Measurements from ENCODE around the gene RNASE12.

DNA sequence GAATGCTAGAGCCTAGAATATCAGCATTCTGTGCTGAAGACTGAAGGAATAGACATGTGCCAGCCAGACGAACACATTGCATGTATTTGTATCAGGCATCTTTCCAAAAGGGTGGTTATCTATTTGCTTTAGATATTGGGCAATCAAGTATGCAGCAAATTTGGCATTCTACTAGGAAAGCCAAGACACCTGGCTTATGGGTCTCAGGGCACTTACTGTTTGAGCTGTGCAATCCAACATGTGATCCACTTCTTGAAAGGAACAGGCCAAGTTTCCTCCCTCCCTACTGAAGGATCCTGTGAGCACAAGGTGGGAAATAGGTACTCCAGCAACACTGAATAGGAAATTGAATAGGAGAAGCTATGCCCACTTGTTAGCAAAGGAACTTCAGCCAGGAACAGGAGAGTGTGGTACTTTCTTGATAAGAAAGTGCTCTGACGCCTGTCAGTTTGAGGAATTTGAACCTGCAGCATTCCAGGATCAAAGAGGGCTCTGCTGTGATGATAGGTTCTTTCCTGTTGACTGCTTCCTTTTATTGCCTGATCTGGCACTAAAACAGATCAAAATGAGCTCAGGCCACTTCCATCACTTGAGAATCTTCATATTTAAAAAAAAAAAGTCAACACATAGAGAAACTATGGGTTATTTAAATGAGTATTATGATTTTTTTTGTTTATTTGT is 29.8 kb upstream of the RNASE12 start:
- TF ChIP-seq POLR2A (IDR thresholded peaks at IDR 0.05), result no peak
- TF ChIP-seq, protein P1, sequence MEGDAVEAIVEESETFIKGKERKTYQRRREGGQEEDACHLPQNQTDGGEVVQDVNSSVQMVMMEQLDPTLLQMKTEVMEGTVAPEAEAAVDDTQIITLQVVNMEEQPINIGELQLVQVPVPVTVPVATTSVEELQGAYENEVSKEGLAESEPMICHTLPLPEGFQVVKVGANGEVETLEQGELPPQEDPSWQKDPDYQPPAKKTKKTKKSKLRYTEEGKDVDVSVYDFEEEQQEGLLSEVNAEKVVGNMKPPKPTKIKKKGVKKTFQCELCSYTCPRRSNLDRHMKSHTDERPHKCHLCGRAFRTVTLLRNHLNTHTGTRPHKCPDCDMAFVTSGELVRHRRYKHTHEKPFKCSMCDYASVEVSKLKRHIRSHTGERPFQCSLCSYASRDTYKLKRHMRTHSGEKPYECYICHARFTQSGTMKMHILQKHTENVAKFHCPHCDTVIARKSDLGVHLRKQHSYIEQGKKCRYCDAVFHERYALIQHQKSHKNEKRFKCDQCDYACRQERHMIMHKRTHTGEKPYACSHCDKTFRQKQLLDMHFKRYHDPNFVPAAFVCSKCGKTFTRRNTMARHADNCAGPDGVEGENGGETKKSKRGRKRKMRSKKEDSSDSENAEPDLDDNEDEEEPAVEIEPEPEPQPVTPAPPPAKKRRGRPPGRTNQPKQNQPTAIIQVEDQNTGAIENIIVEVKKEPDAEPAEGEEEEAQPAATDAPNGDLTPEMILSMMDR (IDR thresholded peaks at IDR 0.05), result no peak

All from gastroesophageal sphincter (tissue), 3 donors.